ACC112 (cell line): ENCODE measurements around the gene SFXN5.

ENCODE experiments used
- H2AFZ ChIP-seq: fragments of 200-600 bp; sonication (generic); one replicate; pipeline ENCODE4 v1.6.0; 2017; ENCODE audit warnings: antibody characterized with exemption, low read length; ENCODE audit not compliant: unreplicated experiment
- H3K27ac ChIP-seq: fragments of 200-600 bp; sonication (generic); 2 replicates; pipeline ENCODE4 v1.5.1; 2014; ENCODE audit warnings: low read depth, mild to moderate bottlenecking, antibody characterized with exemption, low read length, moderate library complexity
- H3K27me3 ChIP-seq: fragments of 200-600 bp; sonication (generic); 2 replicates; pipeline ENCODE4 v1.6.1; 2014; ENCODE audit warnings: mild to moderate bottlenecking, antibody characterized with exemption, low read length, moderate library complexity, mixed read lengths; ENCODE audit not compliant: insufficient read depth
- H3K36me3 ChIP-seq: fragments of 200-600 bp; sonication (generic); 2 replicates; pipeline ENCODE4 v1.6.1; 2016; ENCODE audit warnings: mild to moderate bottlenecking, antibody characterized with exemption, low read length, moderate library complexity, mixed read lengths; ENCODE audit not compliant: insufficient read depth
- H3K4me1 ChIP-seq: fragments of 200-600 bp; sonication (generic); one replicate; pipeline ENCODE4 v1.6.1; 2016; ENCODE audit warnings: low read length, mixed read lengths; ENCODE audit not compliant: insufficient read depth, unreplicated experiment, control insufficient read depth
- H3K4me3 ChIP-seq: fragments of 200-600 bp; sonication (generic); 2 replicates; pipeline ENCODE4 v1.5.1; 2014; ENCODE audit warnings: mild to moderate bottlenecking, low read depth, low read length
- H3K79me2 ChIP-seq: fragments of 200-600 bp; sonication (generic); one replicate; pipeline ENCODE4 v1.6.0; 2016; ENCODE audit warnings: low read length; ENCODE audit not compliant: control insufficient read depth, unreplicated experiment, insufficient read depth

Gene SFXN5

DNA sequence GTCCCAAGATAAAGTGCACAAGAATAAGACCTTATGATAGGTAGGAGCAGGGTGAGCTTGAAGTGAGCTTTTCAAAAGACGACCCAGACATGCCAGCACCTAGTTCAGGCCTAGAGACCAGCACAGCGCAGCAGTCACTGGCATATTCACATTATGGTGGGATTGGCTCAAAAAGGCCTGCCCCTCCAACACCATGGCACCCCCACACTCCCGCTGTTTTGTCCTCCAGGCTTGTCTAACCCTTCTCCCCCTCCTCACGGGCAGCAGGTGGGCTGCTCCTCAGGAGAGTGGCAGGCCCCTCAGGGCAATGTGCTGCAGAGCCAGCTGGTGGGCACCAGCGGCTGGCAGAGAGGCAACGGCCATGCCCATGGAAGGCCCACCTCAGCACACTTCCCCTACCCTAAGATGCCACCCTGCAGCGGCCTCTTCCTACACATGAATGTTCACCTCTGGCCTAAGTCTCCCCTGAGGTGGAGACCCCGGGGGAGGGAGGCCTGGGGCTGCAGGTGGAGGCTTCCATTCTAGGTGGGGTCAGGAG is 128.6 kb downstream of the SFXN5 start:
- H3K27ac ChIP-seq, result no peak overlapping the region
- peaks cover 19% of the 10 kb centered on the region for H3K4me1 ChIP-seq
- no peaks in the 10 kb centered on the region for H3K36me3 ChIP-seq

GRCh38 chr2:72942293-72942692 is 129.2 kb downstream of the SFXN5 start:
- Histone ChIP-seq H3K4me3 (no peak overlapping the region), H3K27me3 (no peaks in the 10 kb centered on the region), H3K79me2 (no peaks in the 10 kb centered on the region), H2AFZ (no peak overlapping the region), H3K4me1 (peaks cover 19% of the 10 kb centered on the region), H3K36me3 (no peaks in the 10 kb centered on the region), H3K27ac (no peak overlapping the region)

More for the DNA sequence above, 128.6 kb downstream of the SFXN5 start:
- H3K27me3 ChIP-seq, result no peaks in the 10 kb centered on the region
- H2AFZ ChIP-seq, result no peak overlapping the region
- H3K79me2 ChIP-seq, result no peaks in the 10 kb centered on the region
- H3K4me3 ChIP-seq, result no peak overlapping the region

DNA sequence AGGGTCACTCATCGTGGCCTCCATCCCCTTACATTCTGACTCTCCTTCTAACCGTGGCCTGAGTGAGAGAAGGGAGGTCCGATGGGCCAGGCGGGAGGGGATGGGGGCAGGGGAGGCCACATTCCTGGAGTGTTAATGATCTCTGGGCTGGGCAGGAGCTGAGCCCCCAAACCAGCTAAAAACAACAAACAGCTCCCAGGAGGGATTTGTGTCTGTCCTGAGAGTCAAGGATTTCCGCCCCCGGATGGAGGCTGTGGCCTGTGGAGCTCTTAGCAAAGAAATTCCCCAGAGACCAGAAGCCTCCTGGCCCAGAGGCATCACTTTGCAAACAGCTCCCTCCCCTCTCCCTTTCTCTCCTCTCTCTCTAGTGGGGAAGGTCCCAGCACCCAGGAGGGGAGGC is 130.7 kb downstream of the SFXN5 start:
- H3K27ac ChIP-seq, result no peak overlapping the region

GRCh38 chr2:72940361-72940760 is 131.2 kb downstream of the SFXN5 start:
- no peaks in the 10 kb centered on the region for H3K79me2 ChIP-seq
- peaks cover 19% of the 10 kb centered on the region for H3K4me1 ChIP-seq
- no peak overlapping the region for H3K4me3 ChIP-seq
- no peaks in the 10 kb centered on the region for H3K36me3 ChIP-seq
- no peak overlapping the region for H3K27ac ChIP-seq
- H2AFZ ChIP-seq, result no peak overlapping the region
- no peaks in the 10 kb centered on the region for H3K27me3 ChIP-seq

More for the DNA sequence above, 130.7 kb downstream of the SFXN5 start:
- no peak overlapping the region for H3K4me3 ChIP-seq
- no peaks in the 10 kb centered on the region for H3K27me3 ChIP-seq
- H3K36me3 ChIP-seq, result no peaks in the 10 kb centered on the region
- no peak overlapping the region for H2AFZ ChIP-seq
- no peaks in the 10 kb centered on the region for H3K79me2 ChIP-seq
- peaks cover 19% of the 10 kb centered on the region for H3K4me1 ChIP-seq

- no peak overlapping the region for H2AFZ ChIP-seq
- peaks cover 19% of the 10 kb centered on the region for H3K4me1 ChIP-seq
Observed at GRCh38 chr2:72938455-72938854, 133.1 kb downstream of the SFXN5 start.

GRCh38 chr2:72937356-72937669 is 134.2 kb downstream of the SFXN5 start:
- no peak overlapping the region for H3K4me3 ChIP-seq
- H3K27ac ChIP-seq, result no peak overlapping the region
- no peak overlapping the region for H2AFZ ChIP-seq
- no peaks in the 10 kb centered on the region for H3K79me2 ChIP-seq
- H3K4me1 ChIP-seq, result peaks cover 21% of the 10 kb centered on the region
- H3K36me3 ChIP-seq, result no peaks in the 10 kb centered on the region
- no peaks in the 10 kb centered on the region for H3K27me3 ChIP-seq

More at GRCh38 chr2:72938455-72938854, 133.1 kb downstream of the SFXN5 start:
- Histone ChIP-seq H3K27me3 (no peaks in the 10 kb centered on the region), H3K4me3 (no peak overlapping the region), H3K36me3 (no peaks in the 10 kb centered on the region), H3K79me2 (no peaks in the 10 kb centered on the region), H3K27ac (no peak overlapping the region)

DNA sequence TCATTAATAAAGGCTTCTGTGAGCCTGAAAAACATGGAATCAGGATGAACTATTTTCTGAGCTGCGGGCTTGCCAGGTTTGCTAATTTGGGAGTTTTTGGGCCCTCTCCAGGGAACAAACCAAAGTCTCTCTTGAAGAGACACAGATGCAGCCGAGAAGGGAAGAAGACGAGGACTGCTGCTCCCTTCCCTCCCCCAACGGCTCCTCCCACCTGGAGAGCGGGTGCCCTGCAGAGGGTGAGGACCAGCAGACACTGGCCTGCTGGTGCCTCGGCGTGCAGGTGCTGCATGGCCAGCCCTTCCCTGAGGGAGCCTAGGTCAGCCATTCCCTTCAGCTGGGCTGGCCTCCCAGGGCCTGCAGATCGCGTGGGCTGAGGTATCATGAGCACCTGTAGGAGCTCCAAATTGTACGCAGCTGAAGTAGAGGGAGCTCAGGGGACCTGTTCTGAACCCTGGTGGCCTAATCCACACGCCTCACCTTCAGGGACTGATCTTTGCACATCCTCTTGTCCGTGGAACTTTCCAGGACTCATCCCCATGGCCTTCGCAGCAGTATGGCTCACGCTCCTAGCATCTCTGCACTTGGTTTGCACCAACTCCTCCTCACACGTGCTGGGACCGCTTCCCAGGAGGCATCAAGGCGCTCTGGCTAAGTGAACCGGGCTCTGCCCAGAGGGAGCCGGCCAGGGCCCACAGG is 134.7 kb downstream of the SFXN5 start:
- no peak overlapping the region for H3K4me3 ChIP-seq
- no peaks in the 10 kb centered on the region for H3K27me3 ChIP-seq
- no peaks in the 10 kb centered on the region for H3K79me2 ChIP-seq
- no peak overlapping the region for H2AFZ ChIP-seq
- peaks cover 23% of the 10 kb centered on the region for H3K4me1 ChIP-seq
- H3K36me3 ChIP-seq, result no peaks in the 10 kb centered on the region
- H3K27ac ChIP-seq, result no peak overlapping the region

DNA sequence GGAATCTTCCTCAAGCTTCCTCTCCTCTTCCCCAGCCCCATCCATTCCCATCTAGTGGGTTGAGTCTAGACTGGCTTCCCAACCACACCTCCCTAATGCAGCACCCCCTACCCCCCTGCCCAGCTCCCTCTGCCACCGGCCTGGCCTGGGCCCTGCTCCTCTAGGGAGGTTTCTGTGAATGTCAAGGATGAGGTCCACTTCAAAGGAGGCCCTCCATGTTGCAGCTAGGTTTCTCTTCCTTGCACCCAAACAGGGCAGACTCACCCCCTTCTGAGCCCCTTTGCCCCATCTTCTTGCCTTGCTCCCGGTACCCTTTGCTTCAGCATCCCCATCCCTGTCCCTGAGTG is 135.9 kb downstream of the SFXN5 start:
- peaks cover 20% of the 10 kb centered on the region for H3K4me1 ChIP-seq
- H2AFZ ChIP-seq, result no peak overlapping the region
- H3K36me3 ChIP-seq, result no peaks in the 10 kb centered on the region
- H3K79me2 ChIP-seq, result no peaks in the 10 kb centered on the region
- no peak overlapping the region for H3K4me3 ChIP-seq
- no peaks in the 10 kb centered on the region for H3K27me3 ChIP-seq
- no peak overlapping the region for H3K27ac ChIP-seq

GRCh38 chr2:72934683-72935610 is 136.6 kb downstream of the SFXN5 start:
- Histone ChIP-seq H3K27me3 (peaks cover 3% of the 10 kb centered on the region), H3K79me2 (no peaks in the 10 kb centered on the region), H2AFZ (no peak overlapping the region), H3K27ac (no peak overlapping the region), H3K4me1 (peaks cover 15% of the 10 kb centered on the region), H3K4me3 (no peak overlapping the region), H3K36me3 (no peaks in the 10 kb centered on the region)

- Histone ChIP-seq H3K4me1 (peaks cover 15% of the 10 kb centered on the region), H3K36me3 (no peaks in the 10 kb centered on the region), H2AFZ (no peak overlapping the region), H3K79me2 (no peaks in the 10 kb centered on the region), H3K4me3 (no peak overlapping the region), H3K27me3 (peaks cover 15% of the 10 kb centered on the region), H3K27ac (no peak overlapping the region)
Observed at GRCh38 chr2:72933646-72934151, 137.8 kb downstream of the SFXN5 start.
